Type B pancreatic cell (in vitro differentiated cells): Measurements from ENCODE around the gene TUBA1A. TPM values are rescaled to one million over a fixed set of nuclear protein-coding genes. Genes with fewer than 3 reads are reported as not detected.
"Not testable (repeated sequence)": the region's sequence is repeated elsewhere in the genome, so short reads cannot be mapped to it uniquely, and the experiment has no call there.

ENCODE experiments used
- DNase-seq: peaks from one replicate; pipeline ENCODE4 v3.0.0; 2021; ENCODE audit warnings: mixed read lengths; ENCODE audit not compliant: unreplicated experiment; ENCODE audit errors: extremely low spot score
- H3K27ac Mint-ChIP-seq: 2 replicates; pipeline ENCODE4 v1.8.0; 2021; ENCODE audit warnings: mild to moderate bottlenecking, mixed read lengths
- H3K27me3 Mint-ChIP-seq: 2 replicates; pipeline ENCODE4 v1.8.0; 2021; ENCODE audit warnings: mixed read lengths
- H3K36me3 Mint-ChIP-seq: 2 replicates; pipeline ENCODE4 v1.8.0; 2021; ENCODE audit warnings: mixed read lengths
- H3K4me1 Mint-ChIP-seq: one replicate; pipeline ENCODE4 v1.8.0; 2021; ENCODE audit warnings: mixed read lengths; ENCODE audit not compliant: unreplicated experiment
- H3K4me3 Mint-ChIP-seq: 2 replicates; pipeline ENCODE4 v1.8.0; 2021; ENCODE audit warnings: mild to moderate bottlenecking, mixed read lengths
- H3K9me3 Mint-ChIP-seq: 2 replicates; pipeline ENCODE4 v1.8.0; 2021; ENCODE audit warnings: mixed read lengths
- CTCF ChIP-seq: fragments of 200-600 bp; sonication (generic); conservative IDR thresholded peaks from 2 replicates; pipeline ENCODE4 v1.5.0; 2021; ENCODE audit warnings: antibody characterized with exemption, mild to moderate bottlenecking
- total RNA-seq: library from RNA; stranded (reverse); gene quantifications from 2 replicates; pipeline ENCODE4 v1.2.1, GENCODE V29; 2021; ENCODE audit warnings: low replicate concordance

Gene TUBA1A
- total RNA-seq, 1 donor from 2014 or later: 489 TPM

GRCh38 chr12:49223590-49224369 is 34.9 kb upstream of the TUBA1A start:
- Mint-ChIP-seq H3K9me3 (peaks cover 4% of the 10 kb centered on the region), H3K27me3 (no peaks in the 10 kb centered on the region), H3K4me3 (no peak overlapping the region), H3K4me1 (peaks cover 8% of the 10 kb centered on the region), H3K36me3 (no peaks in the 10 kb centered on the region), H3K27ac (no peak overlapping the region)
- TF ChIP-seq CTCF: no peak
- DNase-seq: no peak

- H3K4me1 Mint-ChIP-seq: peaks cover 8% of the 10 kb centered on the region
- H3K27ac Mint-ChIP-seq: no peak overlapping the region
- TF ChIP-seq CTCF: no peak
- H3K9me3 Mint-ChIP-seq: peaks cover 4% of the 10 kb centered on the region
- H3K36me3 Mint-ChIP-seq: no peaks in the 10 kb centered on the region
- no peak overlapping the region for H3K4me3 Mint-ChIP-seq
- H3K27me3 Mint-ChIP-seq: no peaks in the 10 kb centered on the region
- DNase-seq: no peak
Measured at GRCh38 chr12:49223122-49223521, 34.2 kb upstream of the TUBA1A start.

GRCh38 chr12:49220972-49221371 is 32.1 kb upstream of the TUBA1A start:
- H3K4me1 Mint-ChIP-seq: no peaks in the 10 kb centered on the region
- H3K27me3 Mint-ChIP-seq: no peaks in the 10 kb centered on the region
- no peak for DNase-seq
- no peak for TF ChIP-seq CTCF
- no peak overlapping the region for H3K27ac Mint-ChIP-seq
- peaks cover 4% of the 10 kb centered on the region for H3K9me3 Mint-ChIP-seq
- no peaks in the 10 kb centered on the region for H3K36me3 Mint-ChIP-seq
- H3K4me3 Mint-ChIP-seq: no peak overlapping the region

- Mint-ChIP-seq H3K4me1 (peaks cover 8% of the 10 kb centered on the region), H3K9me3 (peaks cover 4% of the 10 kb centered on the region), H3K27ac (no peak overlapping the region), H3K4me3 (no peak overlapping the region), H3K27me3 (no peaks in the 10 kb centered on the region), H3K36me3 (no peaks in the 10 kb centered on the region)
- no peak for TF ChIP-seq CTCF
- no peak for DNase-seq
Measured at GRCh38 chr12:49219417-49220026, 30.6 kb upstream of the TUBA1A start.

GRCh38 chr12:49212572-49212971 is 23.7 kb upstream of the TUBA1A start:
- H3K9me3 Mint-ChIP-seq: no peaks in the 10 kb centered on the region
- H3K36me3 Mint-ChIP-seq: no peaks in the 10 kb centered on the region
- peaks cover 8% of the 10 kb centered on the region for H3K4me1 Mint-ChIP-seq
- H3K27ac Mint-ChIP-seq: no peak overlapping the region
- no peak for DNase-seq
- H3K27me3 Mint-ChIP-seq: no peaks in the 10 kb centered on the region
- no peak overlapping the region for H3K4me3 Mint-ChIP-seq
- no peak for TF ChIP-seq CTCF

GRCh38 chr12:49210703-49211102 is 21.8 kb upstream of the TUBA1A start:
- H3K4me3 Mint-ChIP-seq, H3K36me3 Mint-ChIP-seq, H3K9me3 Mint-ChIP-seq, H3K27ac Mint-ChIP-seq, DNase-seq, H3K4me1 Mint-ChIP-seq, H3K27me3 Mint-ChIP-seq: not testable (repeated sequence)
